IMR-90 (cell line): ENCODE results near the gene LRRC1. TPM values are rescaled to one million over a fixed set of nuclear protein-coding genes. Genes with fewer than 3 reads are reported as not detected.

Source experiments
- ATAC-seq: fragments of 200-7000 bp; cut with Tn5 transposase; 2 replicates; pipeline ENCODE4 v1.9.1; 2020; ENCODE audit warnings: low read depth, mild to moderate bottlenecking, moderate library complexity
- BruUV-seq: library from RNA; stranded (reverse); fragments of 400-500 nt; replicated peaks from 2 replicates; lab custom pipeline; 2021; lab: Mats Ljungman, UMichigan
- CTCF ChIA-PET: fragments of 300-600 bp; formaldehyde crosslinking; extraction: SDS; loops from one replicate; lab custom pipeline; 2021; ENCODE audit warnings: antibody characterized with exemption; lab: Yijun Ruan, JAX
- POLR2A ChIA-PET: fragments of 300-600 bp; sonication (Branson Sonifier 250); formaldehyde crosslinking; loops from one replicate; lab custom pipeline; 2022; ENCODE audit warnings: antibody characterized with exemption; ENCODE audit not compliant: unreplicated experiment; lab: Charles Lee
- DNase-seq: peaks from one replicate; pipeline ENCODE4 v3.0.0; 2013
- H2AFZ ChIP-seq: replicated peaks from 2 replicates; pipeline ENCODE3; 2013; ENCODE audit warnings: low read length, mild to moderate bottlenecking; ENCODE audit not compliant: poor library complexity
- H2AK5ac ChIP-seq: 2 replicates; pipeline ENCODE4 v1.6.1; 2013; ENCODE audit warnings: low read depth, low read length, inconsistent platforms
- H2AK9ac ChIP-seq: replicated peaks from 2 replicates; pipeline ENCODE3; 2013; ENCODE audit warnings: mild to moderate bottlenecking, low read depth, low read length, moderate library complexity; ENCODE audit not compliant: poor library complexity
- H2BK120ac ChIP-seq: 2 replicates; pipeline ENCODE4 v1.6.1; 2013; ENCODE audit warnings: low read depth, low read length, inconsistent platforms
- H2BK15ac ChIP-seq: 3 replicates; pipeline ENCODE4 v1.6.1; 2013; ENCODE audit warnings: low read depth, low read length, inconsistent platforms
- H2BK20ac ChIP-seq: 2 replicates; pipeline ENCODE4 v1.6.1; 2013; ENCODE audit warnings: low read depth, mild to moderate bottlenecking, inconsistent platforms, low read length, moderate library complexity
- H2BK5ac ChIP-seq: 2 replicates; pipeline ENCODE4 v1.6.1; 2013; ENCODE audit warnings: mild to moderate bottlenecking, low read depth, low read length, inconsistent platforms; ENCODE audit not compliant: poor library complexity, severe bottlenecking
- H3K14ac ChIP-seq: replicated peaks from 2 replicates; pipeline ENCODE4 v1.6.1; 2013; ENCODE audit warnings: low read depth, low read length, inconsistent platforms
- H3K18ac ChIP-seq: 2 replicates; pipeline ENCODE4 v1.6.1; 2013; ENCODE audit warnings: low read depth, low read length, control low read depth
- H3K23ac ChIP-seq: 2 replicates; pipeline ENCODE4 v1.6.1; 2013; ENCODE audit warnings: low read depth, low read length, inconsistent platforms
- H3K27ac ChIP-seq: 2 replicates; pipeline ENCODE4 v1.5.1; 2013; ENCODE audit warnings: mild to moderate bottlenecking, control low read depth, low read length; ENCODE audit not compliant: insufficient read depth
- H3K27me3 ChIP-seq: 2 replicates; pipeline ENCODE4 v1.6.1; 2013; ENCODE audit warnings: low read length; ENCODE audit not compliant: control insufficient read depth, insufficient read depth
- H3K36me3 ChIP-seq: 2 replicates; pipeline ENCODE4 v1.6.1; 2013; ENCODE audit warnings: low read length, mixed read lengths; ENCODE audit not compliant: control insufficient read depth, insufficient read depth
- H3K4ac ChIP-seq: 2 replicates; pipeline ENCODE4 v1.6.1; 2013; ENCODE audit warnings: low read depth, low read length, inconsistent platforms
- H3K4me1 ChIP-seq: 2 replicates; pipeline ENCODE4 v1.6.1; 2013; ENCODE audit warnings: low read length, mixed read lengths; ENCODE audit not compliant: control insufficient read depth, insufficient read depth
- H3K4me2 ChIP-seq: 2 replicates; pipeline ENCODE4 v1.6.1; 2013; ENCODE audit warnings: low read depth, mild to moderate bottlenecking, control low read depth, low read length, moderate library complexity
- H3K4me3 ChIP-seq: 2 replicates; pipeline ENCODE4 v1.5.1; 2013; ENCODE audit warnings: low read depth, mild to moderate bottlenecking, control low read depth, low read length, moderate library complexity; ENCODE audit not compliant: insufficient read depth
- H3K56ac ChIP-seq: 2 replicates; pipeline ENCODE4 v1.6.1; 2013; ENCODE audit warnings: low read length, inconsistent platforms; ENCODE audit not compliant: insufficient read depth; ENCODE audit errors: extremely low read depth
- H3K79me1 ChIP-seq, 2 experiments: 2 replicates each; pipeline ENCODE4 v1.6.1; 2013; ENCODE audit warnings: low read length in 2 of 2, inconsistent platforms in 1 of 2, low read depth in 1 of 2
- H3K9ac ChIP-seq: 2 replicates; pipeline ENCODE4 v1.6.1; 2013; ENCODE audit warnings: low read depth, low read length, control low read depth
- H3K9me1 ChIP-seq: 2 replicates; pipeline ENCODE4 v1.6.1; 2013; ENCODE audit warnings: low read length, inconsistent platforms; ENCODE audit not compliant: insufficient read depth
- H3K9me3 ChIP-seq: 2 replicates; pipeline ENCODE4 v1.6.1; 2013; ENCODE audit warnings: low read length; ENCODE audit not compliant: control insufficient read depth, insufficient read depth
- H4K20me1 ChIP-seq: 2 replicates; pipeline ENCODE4 v1.6.1; 2013; ENCODE audit warnings: low read length, inconsistent platforms; ENCODE audit not compliant: insufficient read depth
- H4K5ac ChIP-seq: 2 replicates; pipeline ENCODE4 v1.6.1; 2013; ENCODE audit warnings: mild to moderate bottlenecking, low read depth, low read length, control low read depth
- H4K8ac ChIP-seq, 2 experiments: 2 replicates each; pipeline ENCODE4 v1.6.1; 2013; ENCODE audit warnings: low read depth in 2 of 2, low read length in 2 of 2, control low read depth in 1 of 2, inconsistent platforms in 1 of 2
- H4K91ac ChIP-seq: 2 replicates; pipeline ENCODE4 v1.6.1; 2013; ENCODE audit warnings: low read depth, low read length, inconsistent platforms; ENCODE audit not compliant: insufficient read depth
- BHLHE40 ChIP-seq: fragments of 150-350 bp; IDR thresholded peaks from 2 replicates; pipeline ENCODE4 v1.6.1; 2016; ENCODE audit warnings: mild to moderate bottlenecking, low read depth, low read length
- CEBPB ChIP-seq: IDR thresholded peaks from 2 replicates; pipeline ENCODE4 v1.6.1; 2012; ENCODE audit warnings: low read depth, low read length, improper control_type of control experiment
- CHD1 ChIP-seq: IDR thresholded peaks from 2 replicates; pipeline ENCODE4 v1.6.1; 2012; ENCODE audit warnings: low read depth, low read length, improper control_type of control experiment
- FOS ChIP-seq: fragments of 150-350 bp; IDR thresholded peaks from 2 replicates; pipeline ENCODE4 v1.6.1; 2016; ENCODE audit warnings: low read depth, low read length
- MAFK ChIP-seq: IDR thresholded peaks from 2 replicates; pipeline ENCODE4 v1.6.1; 2012; ENCODE audit warnings: low read depth, low read length, improper control_type of control experiment
- MAZ ChIP-seq: IDR thresholded peaks from 2 replicates; pipeline ENCODE4 v1.6.1; 2012; ENCODE audit warnings: low read depth, mild to moderate bottlenecking, low read length, improper control_type of control experiment, moderate library complexity, borderline replicate concordance
- NFE2L2 ChIP-seq: fragments of 150-350 bp; IDR thresholded peaks from 2 replicates; pipeline ENCODE4 v1.6.1; 2016; ENCODE audit warnings: low read depth, mild to moderate bottlenecking, low read length
- POLR2A ChIP-seq: IDR thresholded peaks from 2 replicates; pipeline ENCODE4 v1.6.1; 2012; ENCODE audit warnings: mild to moderate bottlenecking, low read depth, low read length
- RAD21 ChIP-seq: IDR thresholded peaks from 2 replicates; pipeline ENCODE4 v1.6.1; 2012; ENCODE audit warnings: low read length, improper control_type of control experiment
- RCOR1 ChIP-seq: IDR thresholded peaks from 2 replicates; pipeline ENCODE4 v1.6.1; 2012; ENCODE audit warnings: mild to moderate bottlenecking, low read length, improper control_type of control experiment; ENCODE audit not compliant: insufficient replicate concordance
- RFX5 ChIP-seq: IDR thresholded peaks from 2 replicates; pipeline ENCODE4 v1.8.0; 2012; ENCODE audit warnings: low read depth, mild to moderate bottlenecking, low read length, moderate library complexity
- USF2 ChIP-seq: fragments of 150-350 bp; IDR thresholded peaks from 2 replicates; pipeline ENCODE4 v1.6.1; 2017; ENCODE audit warnings: mild to moderate bottlenecking, antibody characterized with exemption, low read length, low read depth
- WGBS, 2 experiments: methylation state at CpG; one replicate each; pipeline versions ENCODE4 v1.1.5 to v1.1.7; 2013; ENCODE audit warnings: missing lambda C conversion rate in 2 of 2; ENCODE audit not compliant: insufficient read length in 1 of 2; ENCODE audit errors: extremely low coverage in 2 of 2; 5-methylcytosine and 5-hydroxymethylcytosine counted together
- dilution Hi-C: fragments of 300-500 bp; cut with HindIII; formaldehyde crosslinking; loops from one replicate; pipeline ENCODE4 v1.14.3; 2018; ENCODE audit warnings: low sequenced_read_pairs; ENCODE audit not compliant: unreplicated experiment
- in situ Hi-C: fragments of 300-500 bp; cut with MboI; formaldehyde crosslinking; loops from 3 replicates; pipeline ENCODE4 v1.14.3; 2019; ENCODE audit warnings: low sequenced_read_pairs, inconsistent platforms, mixed read lengths
- intact Hi-C: fragments of 100-400 bp; cut with micrococcal nuclease; formaldehyde crosslinking; loops from 2 replicates; pipeline ENCODE4 v1.10.0; 2022
- polyA plus RNA-seq, 3 experiments: library from polyadenylated mRNA; depleted of rRNA; stranded (reverse); fragments of >200 nt; gene quantifications; 2 replicates each; pipeline ENCODE4 v1.2.3, GENCODE V29; 2012; ENCODE audit warnings: low replicate concordance in 1 of 3
- total RNA-seq: library from RNA; depleted of rRNA; stranded (reverse); fragments of >200 nt; gene quantifications from 2 replicates; pipeline ENCODE4 v1.2.3, GENCODE V29; 2012

The LRRC1 gene
- total and polyA plus RNA-seq, 2 of the 4 experiments (the other 2 are of a cell fraction) = 5.1 to 6.1 TPM

GRCh38 chr6:53797304-53797703, 2.5 kb downstream of the LRRC1 start:
- H2BK15ac ChIP-seq = no peak overlapping the region
- H4K20me1 ChIP-seq = peaks cover 9% of the 10 kb centered on the region; the same call in 1 of the 2 replicates
- H3K9me1 ChIP-seq = peaks cover 5% of the 10 kb centered on the region
- no peak overlapping the region for H3K14ac ChIP-seq
- no peak overlapping the region for H4K91ac ChIP-seq
- no peak overlapping the region for H2AK9ac ChIP-seq
- no peak overlapping the region for H2AFZ ChIP-seq
- TF ChIP-seq POLR2A (no peak), RCOR1 (no peak), NFE2L2 (no peak), BHLHE40 (no peak), CEBPB (no peak), MAFK (no peak), FOS (no peak), USF2 (no peak), RFX5 (no peak), CHD1 (no peak), RAD21 (no peak), MAZ (no peak)
- no TSS peak for BruUV-seq
- H3K27ac ChIP-seq = no peak overlapping the region
- POLR2A ChIA-PET = no interaction called here
- H2BK5ac ChIP-seq = no peak overlapping the region
- no peak overlapping the region for H2BK120ac ChIP-seq
- peak overlapping the region; percentile 55; the same call in 1 of the 2 replicates for H2AK5ac ChIP-seq
- H2BK20ac ChIP-seq = no peak overlapping the region
- in situ Hi-C loops = loop anchor here (10.0 kb wide), 1 partner anchor 263 kb away; no protein-coding TSS in a partner anchor
- H3K9me3 ChIP-seq = no peaks in the 10 kb centered on the region
- no peak overlapping the region for H3K23ac ChIP-seq
- dilution Hi-C loops = no loop called here
- H3K79me1 ChIP-seq = peaks cover 30 to 49% of the 10 kb centered on the region in 2 experiments
- H3K36me3 ChIP-seq = no peaks in the 10 kb centered on the region
- CTCF ChIA-PET = interaction anchor here (1.1 to 2.3 kb wide), 3 partner anchors 69 to 159 kb away, joined by 3 to 8 read pairs (median 7); no protein-coding TSS in a partner anchor
- no peak overlapping the region for H3K18ac ChIP-seq
- intact Hi-C loops = loop anchor here (10.0 kb wide), 1 partner anchor 127 kb away; no protein-coding TSS in a partner anchor
- peak overlapping the region; percentile 13; the same call in 1 of the 2 replicates for H3K4ac ChIP-seq
- DNase-seq (no peak), ATAC-seq (no peak)
- H3K4me2 ChIP-seq = no peak overlapping the region
- no CpG with 5 or more reads among the region's 2 CpGs for WGBS, 2 experiments
- H3K9ac ChIP-seq = no peak overlapping the region
- H3K56ac ChIP-seq = no peak overlapping the region
- no peaks in the 10 kb centered on the region for H3K27me3 ChIP-seq
- H3K4me1 ChIP-seq = peaks cover 15% of the 10 kb centered on the region
- H3K4me3 ChIP-seq = no peak overlapping the region
- no peak overlapping the region for H4K5ac ChIP-seq
- H4K8ac ChIP-seq = no peak overlapping the region
